Right lobe of liver (tissue), 6 donors: Measurements from ENCODE around the gene CCR4. TPM values are rescaled to one million over a fixed set of nuclear protein-coding genes. Genes with fewer than 3 reads are reported as not detected.

Source experiments
- ATAC-seq, 4 donors: fragments of 200-7000 bp; cut with Tn5 transposase; one replicate each; pipeline ENCODE4 v1.9.1; 2020; ENCODE audit warnings: mild to moderate bottlenecking in 4 of 4, moderate library complexity in 4 of 4
- DNase-seq, 3 donors: peaks; one replicate each; pipeline ENCODE4 v3.0.0-alpha.2; 2020
- H3K27ac ChIP-seq, 3 donors: fragments of 200-600 bp; one replicate each; pipeline ENCODE4 v1.8.0; 2022
- H3K27me3 ChIP-seq, 2 donors: fragments of 200-600 bp; one replicate each; pipeline ENCODE4 v1.8.0; 2022
- H3K36me3 ChIP-seq, 4 donors: fragments of 200-600 bp; sonication (generic) in 1 of 4; one replicate each; pipeline versions ENCODE4 v1.5.1 to v1.8.0; 2017 to 2022; ENCODE audit warnings: control low read depth in 1 of 4
- H3K4me1 ChIP-seq, 4 donors: fragments of 200-600 bp; sonication (generic) in 1 of 4; one replicate each; pipeline versions ENCODE4 v1.5.1 to v1.8.0; 2017 to 2022; ENCODE audit warnings: control low read depth in 1 of 4
- H3K4me3 ChIP-seq, 3 donors: fragments of 200-600 bp; one replicate each; pipeline ENCODE4 v1.8.0; 2022
- H3K9me3 ChIP-seq, 4 donors: fragments of 200-600 bp; sonication (generic) in 1 of 4; one replicate each; pipeline versions ENCODE4 v1.5.1 to v1.8.0; 2017 to 2022; ENCODE audit warnings: control low read depth in 1 of 4
- POLR2A ChIP-seq: fragments of 450-650 bp; IDR thresholded peaks from one replicate; pipeline ENCODE4 v1.6.1; 2017; ENCODE audit warnings: antibody characterized with exemption, mild to moderate bottlenecking
- WGBS: methylation state at CpG from one replicate; pipeline ENCODE4 v1.1.6; 2018; ENCODE audit warnings: low coverage, low lambda C conversion rate; ENCODE audit not compliant: insufficient coverage; ENCODE audit errors: missing lambda C conversion rate; 5-methylcytosine and 5-hydroxymethylcytosine counted together
- intact Hi-C, 2 donors: fragments of 100-400 bp; cut with DNase I; formaldehyde crosslinking; loops; one replicate each; pipeline versions ENCODE4 v1.11.2 to v1.14.1; 2022
- total RNA-seq, 6 experiments: library from RNA; depleted of rRNA in 2 of 6; stranded (reverse); fragments of >200 nt in 2 of 6; fragmentation: NEBNext Ultra II Directional in 3 of 6; extraction: Animal tissue kit (Norgen Biotek cat#: 25700) in 3 of 6; gene quantifications; one replicate each; pipeline versions ENCODE4 v1.1.0 to v1.2.4, GENCODE V29; 2016 to 2023
- TF ChIP-seq, protein P1 (sequence below), 4 donors: fragments of 200-600 bp in 3 of 4; fragments of 450-650 bp in 1 of 4; IDR thresholded peaks; one replicate each; pipeline versions ENCODE4 v1.5.1 to v1.8.0; 2016 to 2022; ENCODE audit warnings: antibody characterized with exemption in 4 of 4, mild to moderate bottlenecking in 2 of 4
- donor health status: DM: no; HTN: yes; CAD: no.
- donor health status: DM: no; HTN: no; CAD: no.
- donor health status: DM: no; HTN: no; CAD: no.
- donor health status: DM: no; HTN: yes; CAD: no.
- donor health status: DM: no; HTN: yes; CAD: no.

The CCR4 gene
- total RNA-seq, 6 experiments from 2014 or later = 0.06 to 0.23 (median 0.11) TPM

DNA sequence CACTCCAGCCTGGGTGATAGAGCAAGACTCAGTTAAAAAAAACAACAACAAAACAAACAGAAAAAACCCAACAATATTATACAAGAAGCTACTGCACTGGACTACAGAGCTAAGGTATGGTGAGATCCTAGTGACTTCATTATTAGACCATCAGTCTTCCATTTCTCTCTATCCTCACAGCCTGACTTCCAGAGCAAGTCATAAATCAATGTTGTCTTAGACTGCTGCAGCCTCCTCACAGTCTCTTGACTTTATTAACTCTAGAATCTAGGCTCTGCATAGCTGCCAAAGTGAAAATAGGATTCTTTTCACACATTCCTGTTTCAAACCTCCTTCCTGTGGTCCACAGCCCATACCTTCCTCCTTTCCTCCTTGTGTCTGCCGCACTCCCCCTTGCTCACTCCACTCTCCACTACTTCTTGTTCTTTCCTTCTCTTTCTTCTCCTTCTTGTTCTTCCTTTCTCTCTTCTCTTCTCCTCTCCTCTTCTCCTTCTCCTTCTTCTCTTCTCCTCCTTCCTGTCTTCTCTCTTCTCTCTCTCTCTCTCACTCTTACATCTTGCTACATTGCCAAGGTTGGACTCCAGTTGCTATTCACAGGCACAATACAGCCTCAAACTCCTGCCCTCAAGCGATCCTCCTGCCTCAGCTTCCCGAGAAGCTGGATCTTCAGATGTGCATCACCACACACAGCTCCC is 49.4 kb downstream of the CCR4 start:
- no peak overlapping the region for H3K27ac ChIP-seq
- DNase-seq = no peak
- 88% methylated on average over 3 of the region's 3 CpGs for WGBS
- intact Hi-C loops = no loop called here
- TF ChIP-seq POLR2A = no peak
- TF ChIP-seq, protein P1, sequence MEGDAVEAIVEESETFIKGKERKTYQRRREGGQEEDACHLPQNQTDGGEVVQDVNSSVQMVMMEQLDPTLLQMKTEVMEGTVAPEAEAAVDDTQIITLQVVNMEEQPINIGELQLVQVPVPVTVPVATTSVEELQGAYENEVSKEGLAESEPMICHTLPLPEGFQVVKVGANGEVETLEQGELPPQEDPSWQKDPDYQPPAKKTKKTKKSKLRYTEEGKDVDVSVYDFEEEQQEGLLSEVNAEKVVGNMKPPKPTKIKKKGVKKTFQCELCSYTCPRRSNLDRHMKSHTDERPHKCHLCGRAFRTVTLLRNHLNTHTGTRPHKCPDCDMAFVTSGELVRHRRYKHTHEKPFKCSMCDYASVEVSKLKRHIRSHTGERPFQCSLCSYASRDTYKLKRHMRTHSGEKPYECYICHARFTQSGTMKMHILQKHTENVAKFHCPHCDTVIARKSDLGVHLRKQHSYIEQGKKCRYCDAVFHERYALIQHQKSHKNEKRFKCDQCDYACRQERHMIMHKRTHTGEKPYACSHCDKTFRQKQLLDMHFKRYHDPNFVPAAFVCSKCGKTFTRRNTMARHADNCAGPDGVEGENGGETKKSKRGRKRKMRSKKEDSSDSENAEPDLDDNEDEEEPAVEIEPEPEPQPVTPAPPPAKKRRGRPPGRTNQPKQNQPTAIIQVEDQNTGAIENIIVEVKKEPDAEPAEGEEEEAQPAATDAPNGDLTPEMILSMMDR (IDR thresholded peaks at IDR 0.05) = no peak
- no peaks in the 10 kb centered on the region for H3K36me3 ChIP-seq
- H3K9me3 ChIP-seq = no peaks in the 10 kb centered on the region
- H3K4me3 ChIP-seq = no peak overlapping the region
- H3K4me1 ChIP-seq = peaks cover 0 to 10% (median 4%) of the 10 kb centered on the region in 4 donors
- ATAC-seq = no peak
- no peaks in the 10 kb centered on the region for H3K27me3 ChIP-seq

DNA sequence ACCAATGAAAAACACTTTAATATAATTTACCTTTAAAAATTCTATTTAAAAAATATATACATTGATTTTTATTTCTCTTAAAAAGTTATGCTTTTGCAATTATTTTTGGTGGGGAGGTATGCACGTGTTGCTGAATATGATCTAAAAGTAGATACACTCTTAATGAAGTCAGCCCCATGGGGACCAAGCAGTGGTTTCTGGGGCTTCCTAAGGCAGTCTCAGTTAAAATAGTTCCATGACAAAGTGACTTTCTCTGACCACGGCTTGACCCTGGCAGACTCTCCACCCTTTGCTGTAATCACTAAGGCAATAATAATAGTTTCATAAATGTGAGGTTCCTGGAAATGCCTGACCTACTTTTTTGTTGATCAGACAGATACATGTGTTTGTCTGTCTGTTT is 50.4 kb downstream of the CCR4 start:
- ATAC-seq (peak in 1 of 4 donors; percentile 37), DNase-seq (no peak)
- H3K27ac ChIP-seq = no peak overlapping the region
- H3K27me3 ChIP-seq = no peaks in the 10 kb centered on the region
- peaks cover 0 to 16% (median 4%) of the 10 kb centered on the region in 4 donors for H3K4me1 ChIP-seq
- TF ChIP-seq, protein P1 (IDR thresholded peaks at IDR 0.05) = no peak
- no peak for TF ChIP-seq POLR2A
- intact Hi-C loops = no loop called here
- H3K4me3 ChIP-seq = no peak overlapping the region
- H3K36me3 ChIP-seq = no peaks in the 10 kb centered on the region
- WGBS = 42% methylated on average over 2 of the region's 2 CpGs
- H3K9me3 ChIP-seq = no peaks in the 10 kb centered on the region

DNA sequence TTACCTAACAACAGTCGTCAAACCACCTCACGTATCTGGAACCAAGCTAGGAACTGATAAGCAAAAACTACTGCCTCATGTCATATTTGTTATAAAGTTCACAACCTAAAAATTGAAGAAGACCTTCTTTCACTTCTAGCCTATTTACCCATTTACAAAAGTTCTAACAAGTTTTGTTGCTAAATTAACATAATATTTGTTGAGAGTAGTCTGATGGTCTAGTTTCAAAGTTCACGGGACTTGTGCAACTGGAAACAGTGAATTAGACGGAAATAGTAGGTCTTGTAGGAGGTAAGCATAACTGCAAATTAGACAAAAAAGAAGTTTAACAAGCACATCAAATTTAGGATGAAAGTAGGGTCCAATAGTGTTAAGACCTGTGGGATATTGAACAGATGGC is 51.9 kb downstream of the CCR4 start:
- no peak overlapping the region for H3K4me3 ChIP-seq
- WGBS = 32% methylated on average over 4 of the region's 4 CpGs
- H3K36me3 ChIP-seq = no peaks in the 10 kb centered on the region
- H3K4me1 ChIP-seq = peaks cover 0 to 18% (median 4%) of the 10 kb centered on the region in 4 donors
- no peak for DNase-seq
- intact Hi-C loops = no loop called here
- H3K27me3 ChIP-seq = no peaks in the 10 kb centered on the region
- no peak for TF ChIP-seq POLR2A
- TF ChIP-seq, protein P1 (IDR thresholded peaks at IDR 0.05) = no peak
- peak overlapping the region in 1 of 3 donors; percentile 0 for H3K27ac ChIP-seq
- no peaks in the 10 kb centered on the region for H3K9me3 ChIP-seq
- peak; percentile 60 to 81 (median 76) for ATAC-seq

DNA sequence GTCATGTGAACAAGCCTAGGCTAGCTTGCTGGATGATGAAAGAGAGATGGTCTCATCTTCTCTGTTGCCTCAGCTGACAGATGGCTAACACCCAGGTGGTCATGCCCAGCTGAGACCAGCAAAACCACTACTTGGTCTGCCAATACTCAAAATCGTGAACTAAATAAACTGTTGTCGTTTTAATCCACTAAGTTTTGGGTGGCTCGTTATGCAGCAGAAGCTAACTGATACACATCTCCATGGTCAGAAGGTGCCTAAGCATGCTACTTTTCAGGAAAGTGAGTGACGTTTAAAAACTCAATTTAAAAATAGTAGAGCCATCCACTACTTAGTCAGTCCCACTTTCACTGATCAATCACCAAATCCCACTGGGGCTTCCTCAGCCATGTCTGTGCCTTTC is 52.8 kb downstream of the CCR4 start:
- TF ChIP-seq POLR2A = no peak
- TF ChIP-seq, protein P1 (IDR thresholded peaks at IDR 0.05) = no peak
- intact Hi-C loops = no loop called here
- Histone ChIP-seq H3K9me3 (no peaks in the 10 kb centered on the region), H3K36me3 (no peaks in the 10 kb centered on the region), H3K4me1 (peaks cover 0 to 18% (median 4%) of the 10 kb centered on the region in 4 donors), H3K27me3 (no peaks in the 10 kb centered on the region), H3K27ac (no peak overlapping the region), H3K4me3 (no peak overlapping the region)
- no peak for DNase-seq
- 86% methylated on average over 4 of the region's 4 CpGs for WGBS
- ATAC-seq = no peak
